SIG-M5 treated with dmso at 0.1 percent for 504 hours (cell line): Measurements from ENCODE around the gene SYT14.
"Not testable (repeated sequence)": the region's sequence is repeated elsewhere in the genome, so short reads cannot be mapped to it uniquely, and the experiment has no call there.

Experiments
- DNase-seq: peaks from one replicate; lab custom pipeline; 2025; ENCODE audit not compliant: unreplicated experiment; lab: John Stamatoyannopoulos, UW

The SYT14 gene

DNA sequence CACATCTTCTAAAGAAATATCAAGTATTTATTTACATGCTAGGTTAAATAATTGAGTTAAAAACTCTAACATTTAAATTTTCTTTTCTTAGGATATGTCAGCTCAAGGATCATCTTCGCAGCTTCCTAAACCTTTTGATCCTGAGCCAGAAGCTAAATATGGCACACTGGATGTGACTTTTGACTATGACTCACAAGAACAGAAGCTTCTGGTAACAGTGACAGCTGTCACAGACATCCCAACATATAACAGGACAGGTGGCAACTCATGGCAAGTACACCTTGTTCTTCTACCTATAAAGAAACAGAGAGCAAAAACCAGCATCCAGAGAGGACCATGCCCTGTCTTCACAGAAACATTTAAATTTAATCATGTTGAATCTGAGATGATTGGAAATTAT lies 161.9 kb downstream of the SYT14 start:
- no peak for DNase-seq

DNA sequence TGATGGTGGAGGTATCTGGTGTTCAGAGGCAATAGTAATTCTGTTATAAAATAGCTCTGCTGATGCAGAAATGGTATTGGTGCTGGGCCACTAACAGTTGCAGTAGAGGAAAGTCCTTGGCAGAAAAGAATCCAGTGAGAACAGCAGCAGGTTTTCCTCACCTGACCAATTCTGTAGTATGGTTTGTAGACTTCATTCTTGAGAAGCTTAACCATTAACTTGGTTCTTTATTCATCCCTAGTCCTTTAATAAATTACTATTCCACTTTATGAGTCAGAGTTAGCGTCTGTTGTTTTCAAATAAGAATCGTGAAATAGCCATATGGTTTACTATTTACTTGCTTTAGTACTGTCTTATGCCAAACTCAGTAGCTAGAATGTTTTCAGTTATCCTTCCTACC lies 166.1 kb downstream of the SYT14 start:
- DNase-seq, result no peak

DNA sequence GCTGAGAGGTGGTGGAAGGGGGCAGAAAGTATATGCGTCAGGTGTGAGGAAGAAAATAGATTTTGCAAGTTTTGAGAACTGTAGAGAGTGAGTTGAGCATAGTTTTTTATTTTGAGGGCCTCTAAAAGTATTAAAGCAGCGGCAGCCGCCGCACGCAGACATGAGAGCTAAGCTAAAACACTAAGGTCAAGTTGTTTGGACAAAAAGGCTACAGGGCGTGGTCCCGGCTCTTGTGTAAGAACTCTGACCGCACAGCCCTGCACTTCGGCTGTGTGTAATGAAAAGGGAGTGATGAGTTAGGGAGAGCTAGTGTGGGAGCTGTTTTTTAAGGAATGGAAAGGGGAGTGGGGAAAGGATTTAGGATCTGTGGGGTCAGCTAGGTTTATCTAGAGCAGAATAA lies 174.9 kb downstream of the SYT14 start:
- not testable (repeated sequence) for DNase-seq

DNA sequence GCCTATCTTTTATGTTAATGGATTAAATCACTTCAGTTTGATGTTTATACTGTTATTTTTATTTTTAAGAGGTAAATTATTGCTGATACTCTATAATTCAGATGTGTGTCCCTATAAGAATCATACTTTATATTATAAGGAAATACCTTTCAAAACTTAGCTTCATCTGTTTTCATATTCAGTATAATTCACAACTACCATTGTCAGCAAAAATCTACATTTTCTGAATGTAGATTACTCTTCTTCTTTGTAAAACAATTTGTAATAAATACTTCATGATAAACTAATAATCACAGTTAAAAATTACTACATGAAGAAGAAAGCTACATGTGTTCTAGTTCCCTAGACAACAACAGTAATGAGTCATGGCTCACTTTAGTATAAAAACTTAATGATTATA lies 179.2 kb downstream of the SYT14 start:
- DNase-seq, result no peak

DNA sequence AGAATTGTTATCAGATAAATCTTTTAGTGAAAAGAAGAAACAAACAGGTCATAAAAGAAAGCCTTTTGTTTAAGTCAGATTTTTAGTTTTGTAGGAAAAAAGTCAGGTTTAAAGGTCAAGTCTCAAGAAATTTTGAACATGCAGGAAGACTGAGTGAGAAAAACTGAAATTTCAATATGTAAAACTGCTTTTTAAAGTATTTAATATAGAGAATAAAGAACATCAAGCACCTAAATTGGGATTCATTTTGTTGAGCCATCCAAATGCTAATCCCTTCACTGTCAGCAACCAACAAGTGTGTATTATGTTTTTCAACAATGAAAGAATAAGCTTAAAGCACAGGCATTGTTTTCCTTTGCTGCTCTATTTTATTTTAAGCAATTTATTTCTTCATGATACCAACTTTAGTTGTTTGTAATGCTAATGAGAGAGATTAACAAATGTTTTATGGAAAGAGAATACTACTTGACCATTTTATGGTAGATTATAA lies 179.7 kb downstream of the SYT14 start:
- DNase-seq, result no peak

DNA sequence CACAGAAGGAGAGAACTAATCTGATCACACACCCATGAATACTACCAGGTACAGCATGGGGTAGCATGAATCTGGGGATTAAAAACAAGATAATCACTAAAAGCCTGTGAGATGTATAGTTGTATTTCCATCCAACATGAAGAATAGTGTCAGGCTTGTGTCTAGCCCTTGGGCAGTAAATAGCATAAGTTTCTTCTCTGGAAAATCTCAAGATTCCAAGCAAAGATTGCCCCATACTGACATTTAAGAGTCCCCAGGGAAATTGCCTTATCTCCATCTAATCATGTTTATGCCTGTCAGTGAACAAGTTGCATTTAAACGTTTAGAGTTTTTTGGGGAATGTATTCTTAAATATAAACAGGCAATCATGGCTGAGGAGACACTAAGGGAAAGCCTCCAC lies 185.4 kb downstream of the SYT14 start:
- DNase-seq, result no peak

DNA sequence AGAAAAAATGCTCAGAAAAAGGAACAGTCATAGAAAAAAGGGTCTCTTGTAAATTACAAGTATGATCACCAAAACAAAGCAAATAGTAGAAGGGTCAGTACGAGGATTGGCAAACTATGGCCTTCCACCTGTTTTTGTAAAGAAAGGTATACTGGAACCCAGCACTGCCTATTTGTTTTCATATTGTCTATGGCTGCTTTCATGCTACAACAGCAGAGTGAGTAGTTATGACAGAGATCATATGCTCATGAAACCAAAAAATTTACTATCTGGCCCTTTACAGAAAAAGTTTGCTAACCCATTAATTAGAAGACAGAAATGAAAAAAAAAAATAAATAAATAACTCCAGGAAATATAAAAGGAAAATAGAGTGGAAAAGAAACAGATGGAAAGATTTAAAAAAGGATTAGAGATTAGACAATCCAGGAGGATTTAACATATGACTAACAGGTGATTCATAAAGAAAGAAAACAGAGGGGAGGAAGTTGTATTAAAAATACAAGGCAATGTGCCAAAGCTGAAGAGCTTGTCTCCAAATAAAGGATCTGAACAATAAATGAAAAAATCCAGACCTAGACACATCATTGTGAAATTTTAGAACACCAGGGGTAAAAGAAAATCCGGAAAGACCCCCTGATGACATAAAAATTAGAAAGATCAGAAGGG lies 186.0 kb downstream of the SYT14 start:
- no peak for DNase-seq

DNA sequence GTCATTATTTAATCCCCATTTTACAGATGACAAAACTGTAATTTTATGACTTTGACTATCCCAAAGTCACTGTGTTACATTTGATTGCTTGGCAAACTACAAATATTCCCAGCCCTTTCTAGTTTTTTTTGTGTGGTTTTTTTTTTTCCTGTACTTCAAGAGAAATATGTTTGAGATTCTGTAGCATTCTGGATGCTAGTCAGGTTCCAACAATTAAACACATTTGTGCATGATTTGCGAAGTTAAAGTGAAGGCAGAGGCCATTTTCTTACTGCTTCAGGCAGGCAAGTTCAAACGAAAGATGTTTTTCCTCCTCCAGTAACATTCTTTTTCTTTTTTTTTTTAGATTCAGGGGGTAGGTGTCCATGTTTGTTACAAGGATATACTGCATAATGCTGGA lies 186.7 kb downstream of the SYT14 start:
- no peak for DNase-seq

DNA sequence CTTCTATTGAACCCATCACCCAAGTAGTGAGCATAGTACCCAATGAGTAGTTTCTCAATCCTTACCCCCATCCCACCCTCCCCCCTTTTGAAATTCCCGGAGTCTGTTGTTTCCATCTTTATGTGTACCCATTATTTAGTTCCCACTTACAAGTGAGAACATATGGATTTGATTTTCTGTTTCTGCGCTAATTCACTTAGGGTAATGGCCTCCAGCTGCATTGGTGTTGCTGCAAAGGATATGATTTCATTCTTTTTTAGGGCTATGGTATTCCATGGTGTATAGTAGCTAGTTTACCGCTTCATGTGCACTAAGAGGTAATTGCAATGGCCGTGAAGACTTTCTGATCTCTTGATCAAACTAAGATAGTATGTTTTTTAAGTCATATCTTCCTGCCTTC lies 187.1 kb downstream of the SYT14 start:
- no peak for DNase-seq

DNA sequence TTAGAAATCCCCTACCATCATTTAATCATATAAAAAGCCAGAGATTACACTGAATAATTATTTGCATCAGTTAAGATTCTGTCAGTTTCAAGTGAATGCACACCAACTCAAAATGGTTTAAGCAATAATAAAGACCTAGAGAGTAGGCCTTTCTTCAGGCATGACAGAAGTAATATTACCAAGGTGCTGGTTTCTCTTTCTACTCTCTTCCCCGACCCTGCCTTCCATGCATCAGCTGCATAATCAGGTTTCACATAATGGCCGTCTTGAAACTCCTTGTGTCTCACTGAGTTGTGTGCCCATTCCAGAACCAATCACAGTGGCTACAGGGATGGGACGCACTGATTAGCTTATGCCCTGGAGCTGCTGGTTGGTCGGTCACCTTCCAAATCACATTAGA lies 191.1 kb downstream of the SYT14 start:
- DNase-seq, result no peak

DNA sequence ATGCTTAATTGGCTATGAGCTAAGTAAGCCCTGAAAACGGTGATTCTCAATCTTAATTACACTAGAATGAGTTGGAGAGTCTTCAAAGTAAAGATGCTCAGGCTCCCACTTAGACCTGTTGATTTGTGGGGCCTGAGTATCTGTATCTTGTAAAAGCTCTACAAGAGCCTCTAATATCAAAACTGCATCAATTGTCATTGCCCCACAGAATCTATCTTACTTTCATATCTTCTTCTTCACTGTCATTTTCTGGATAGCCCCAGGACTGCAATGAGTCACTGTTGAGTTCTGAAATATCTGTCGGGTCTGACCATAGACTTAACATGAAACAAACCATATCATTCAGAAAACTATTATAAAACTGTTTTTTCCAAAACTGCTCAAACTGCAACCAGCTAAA lies 191.7 kb downstream of the SYT14 start:
- no peak for DNase-seq

DNA sequence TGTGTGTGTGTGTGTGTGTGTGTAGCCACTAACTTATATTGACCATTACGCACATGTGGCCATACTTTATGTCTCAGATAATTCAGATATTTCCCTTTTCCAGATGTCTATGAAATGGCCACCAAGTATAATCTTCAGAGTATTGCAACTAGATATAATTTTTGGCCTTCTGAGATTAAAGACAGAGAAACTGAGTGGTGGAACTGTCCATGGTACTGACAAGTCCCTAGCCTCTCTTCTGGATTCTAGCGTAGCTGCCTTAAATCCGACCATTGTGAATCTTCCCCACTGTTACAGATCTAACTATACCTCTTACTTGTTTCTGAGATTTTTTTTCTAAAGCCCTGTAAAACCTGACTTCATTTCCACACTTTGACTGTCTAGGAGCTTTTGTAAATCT lies 194.6 kb downstream of the SYT14 start:
- DNase-seq, result peak; percentile 31

DNA sequence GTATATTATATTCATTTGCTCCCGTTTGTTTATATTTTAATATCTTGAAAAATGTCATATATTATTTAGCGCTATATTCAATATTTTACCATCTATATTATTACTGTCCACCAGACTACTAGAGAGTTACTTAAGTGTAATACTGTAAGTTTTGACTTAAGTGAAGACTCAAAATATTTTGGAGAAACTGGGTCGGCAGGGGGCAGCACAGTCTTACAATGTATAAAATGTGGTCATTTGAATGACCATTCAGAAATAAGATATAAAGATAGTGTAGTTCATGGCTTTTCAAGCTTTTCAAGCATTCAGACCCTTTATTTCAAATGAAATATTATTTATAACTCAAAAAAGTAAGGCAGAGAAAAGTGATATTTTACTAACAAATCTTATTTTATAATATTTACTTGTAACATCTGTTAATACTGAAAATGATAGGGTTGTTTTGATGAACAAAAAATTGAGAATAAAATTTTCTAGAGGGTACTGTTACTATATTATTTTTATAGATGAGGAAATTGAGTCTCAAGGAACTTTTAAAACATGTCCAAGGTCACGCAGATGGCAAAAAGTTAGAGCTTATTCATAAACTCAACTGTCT lies 205.5 kb downstream of the SYT14 start:
- DNase-seq, result peak; percentile 19

DNA sequence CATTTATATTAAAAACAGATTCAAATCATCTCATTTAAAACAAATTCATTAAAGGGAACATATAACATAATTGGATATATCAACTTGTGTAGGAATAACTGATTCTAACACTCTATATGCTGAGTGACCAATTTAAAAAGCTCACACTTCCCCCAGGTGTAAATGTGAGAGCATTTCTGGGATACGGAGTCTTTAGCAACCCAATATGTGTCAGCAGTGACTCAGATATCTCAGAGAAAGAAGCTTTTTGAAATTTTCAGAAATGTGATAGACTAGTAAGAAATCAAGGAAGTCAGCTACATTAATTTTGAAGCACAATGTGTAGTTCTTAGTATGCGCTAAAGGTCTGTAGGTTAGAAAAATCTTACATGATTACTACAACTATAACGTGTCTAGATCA lies 206.7 kb downstream of the SYT14 start:
- no peak for DNase-seq

DNA sequence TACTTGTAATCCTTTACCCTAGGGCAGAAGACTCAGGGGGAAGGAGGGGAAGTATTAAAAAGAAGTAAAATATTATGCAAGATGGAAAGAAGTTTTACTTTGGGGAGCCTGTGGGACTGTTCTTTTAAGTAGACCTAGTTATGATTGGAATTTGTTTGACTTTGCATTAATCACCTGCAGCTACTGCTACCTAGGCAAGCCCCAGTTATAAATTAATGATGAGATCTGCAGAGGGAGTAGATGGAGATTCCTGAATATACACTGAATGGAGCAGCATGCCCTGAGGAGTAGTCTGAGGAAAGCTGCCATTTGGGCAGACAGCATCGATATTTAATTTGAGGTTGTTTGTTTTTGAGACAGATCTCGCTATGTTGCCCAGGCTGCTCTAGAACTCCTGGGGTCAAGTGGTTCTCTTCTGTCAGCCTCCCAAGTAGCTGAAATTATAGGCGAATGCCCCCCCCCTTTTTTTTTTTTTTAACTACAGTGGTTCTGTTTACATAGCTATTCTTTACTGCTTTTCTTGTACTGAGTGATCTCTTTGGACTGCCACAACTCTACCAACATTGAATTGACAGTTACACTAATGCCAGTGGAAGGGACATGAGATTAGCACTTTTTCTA lies 213.1 kb downstream of the SYT14 start:
- DNase-seq, result no peak

DNA sequence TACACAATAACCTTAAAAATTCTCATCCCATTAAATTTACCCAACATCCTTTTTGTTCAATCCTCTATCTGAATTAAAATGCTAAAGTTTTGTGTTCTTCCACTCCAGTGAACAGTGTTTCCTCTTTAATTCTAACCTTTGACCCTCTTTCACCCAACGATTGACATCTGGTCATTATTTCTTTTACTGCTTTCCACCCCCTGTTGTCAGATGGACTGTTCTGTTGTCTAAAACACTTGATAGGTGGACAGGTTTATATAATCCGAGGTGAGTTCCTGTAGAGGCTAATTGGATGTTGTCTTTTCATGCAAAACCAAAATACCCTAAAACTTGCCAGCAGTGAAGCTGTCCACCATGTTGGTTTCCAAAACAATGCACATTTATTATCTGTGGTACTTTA lies 221.2 kb downstream of the SYT14 start:
- no peak for DNase-seq

DNA sequence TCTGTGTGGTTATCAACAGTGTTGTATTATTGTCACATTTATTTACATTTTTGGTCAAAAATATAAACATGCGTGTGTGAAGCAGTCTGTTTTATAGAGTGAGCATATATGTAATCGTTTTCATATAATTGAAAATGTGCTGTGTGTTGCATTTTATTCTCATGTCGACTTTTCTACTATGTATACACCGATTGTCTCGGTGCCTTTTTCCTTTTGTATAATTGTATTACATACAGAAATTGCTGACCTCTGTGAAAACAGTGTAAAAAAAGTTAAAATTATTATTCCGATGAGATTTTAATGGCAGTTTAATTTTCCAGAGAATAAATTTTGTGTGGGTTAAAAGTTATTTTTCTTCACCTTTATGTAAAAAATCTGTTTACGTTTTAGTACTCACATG lies 232.2 kb downstream of the SYT14 start:
- no peak for DNase-seq

DNA sequence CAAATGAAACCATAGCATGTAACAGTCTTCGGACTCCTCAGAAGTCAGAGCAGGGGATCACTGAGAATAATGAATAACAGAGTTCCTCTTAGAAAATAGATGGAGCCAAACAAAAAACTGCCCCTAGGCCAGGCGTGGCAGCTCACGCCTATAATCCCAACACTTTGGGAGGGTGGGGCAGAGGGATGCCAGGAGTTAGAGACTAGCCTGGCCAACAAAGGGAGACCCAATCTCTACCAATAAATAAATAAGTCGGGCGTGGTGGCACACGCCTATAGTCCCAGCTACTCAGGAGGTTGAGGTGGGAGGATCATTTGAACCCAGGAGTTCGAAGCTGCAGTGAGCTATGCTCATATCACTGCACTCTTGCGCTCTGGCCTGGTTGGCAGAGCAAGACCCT lies 236.1 kb downstream of the SYT14 start:
- no peak for DNase-seq

DNA sequence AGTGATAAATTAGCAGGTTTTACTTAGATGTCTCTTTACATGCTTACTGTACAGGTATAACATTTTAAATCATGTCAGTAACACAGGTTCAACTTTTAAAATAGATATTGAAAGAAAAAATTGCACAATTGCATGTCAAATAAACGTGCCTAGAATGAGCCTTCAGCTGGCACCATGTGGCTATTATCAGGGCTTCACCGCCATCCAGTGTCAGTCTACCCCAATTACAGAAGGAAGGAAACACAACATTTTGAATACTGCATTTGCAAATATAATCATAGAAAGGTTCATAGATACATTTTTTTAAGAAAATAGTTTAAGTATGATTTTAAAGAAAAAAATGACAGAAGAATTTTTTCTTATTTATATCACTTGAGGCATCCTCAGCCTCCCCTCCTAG lies 247.0 kb downstream of the SYT14 start:
- no peak for DNase-seq

DNA sequence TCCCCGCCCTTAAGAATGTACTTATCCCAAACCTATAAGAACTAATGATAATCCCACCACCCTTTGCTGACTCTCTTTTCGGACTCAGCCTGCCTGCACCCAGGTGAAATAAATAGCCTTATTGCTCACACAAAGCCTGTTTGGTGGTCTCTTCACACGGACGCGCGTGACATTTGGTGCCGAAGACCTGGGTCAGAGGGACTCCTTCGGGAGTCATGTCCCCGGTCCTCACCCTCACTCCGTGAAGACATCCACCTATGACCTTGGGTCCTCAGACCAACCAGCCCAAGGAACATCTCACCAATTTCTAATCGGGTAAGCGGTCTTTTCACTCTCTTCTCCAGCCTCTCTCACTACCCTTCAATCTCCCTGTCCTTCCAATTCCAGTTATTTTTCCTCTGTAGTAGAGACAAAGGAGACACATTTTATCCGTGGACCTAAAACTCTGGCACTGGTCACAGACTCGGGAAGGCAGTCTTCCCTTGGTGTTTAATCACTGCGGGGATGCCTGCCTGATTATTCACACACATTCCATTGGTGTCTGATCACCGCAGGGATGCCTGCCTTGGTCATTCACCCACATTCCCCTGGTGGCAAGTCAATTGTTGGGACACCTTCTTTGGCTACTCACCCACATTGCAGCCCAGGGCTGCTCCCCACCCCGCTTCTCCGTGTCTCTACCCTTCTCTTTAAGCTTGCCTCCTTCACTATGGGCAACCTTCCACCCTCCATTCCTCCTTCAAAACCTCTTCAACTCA lies 250.0 kb downstream of the SYT14 start:
- not testable (repeated sequence) for DNase-seq

DNA sequence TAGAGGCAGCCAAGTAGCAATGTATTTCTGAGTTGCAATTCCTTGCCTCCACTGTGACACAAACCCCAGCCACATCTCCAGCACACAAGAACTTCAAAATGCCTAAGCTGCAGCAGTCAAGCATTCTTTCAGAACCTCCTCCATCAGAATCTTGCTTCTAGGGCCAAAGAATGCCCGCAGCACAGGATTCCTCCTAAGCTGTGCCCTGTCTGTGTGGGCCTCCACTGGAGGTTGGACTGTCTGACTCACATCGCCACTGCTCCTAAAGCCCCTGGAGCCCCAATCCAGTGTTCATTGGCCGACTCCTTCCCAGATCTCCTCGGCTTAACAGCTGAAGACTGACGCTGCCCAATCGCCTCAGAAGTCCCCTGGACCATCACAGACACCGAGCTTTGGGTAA lies 251.4 kb downstream of the SYT14 start:
- DNase-seq, result no peak

DNA sequence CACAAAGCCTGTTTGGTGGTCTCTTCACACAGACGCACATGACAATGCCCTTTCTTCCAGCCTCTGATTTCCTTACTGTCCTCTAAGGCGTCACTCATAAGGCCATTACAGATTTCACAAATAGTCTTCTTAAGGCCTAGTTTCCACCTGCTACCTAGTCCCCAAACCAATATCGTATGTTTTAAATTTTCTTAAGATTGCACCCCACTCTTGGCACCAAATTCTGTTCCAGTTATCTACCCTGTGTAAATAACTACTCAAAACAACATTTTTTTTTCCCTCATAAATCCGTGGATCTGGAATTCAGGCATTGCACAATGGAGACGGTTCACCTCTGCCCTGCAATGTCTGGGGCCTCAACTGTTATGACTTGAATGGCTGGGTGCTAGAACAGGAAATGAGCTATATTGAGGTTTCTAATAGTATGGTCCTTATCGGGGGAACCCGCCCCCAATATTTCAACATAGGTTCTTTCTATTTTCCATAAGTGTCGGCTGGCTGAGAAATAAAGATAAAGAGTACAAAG lies 257.7 kb downstream of the SYT14 start:
- DNase-seq, result no peak
